HCT116 (cell line): ENCODE measurements around the gene ADAMTS19. TPM values are rescaled to one million over a fixed set of nuclear protein-coding genes. Genes with fewer than 3 reads are reported as not detected.

ENCODE experiments used
- ATAC-seq: fragments of 200-7000 bp; cut with Tn5 transposase; 2 replicates; pipeline ENCODE4 v1.9.1; 2020; ENCODE audit warnings: mild to moderate bottlenecking, moderate library complexity
- BruUV-seq: library from RNA; stranded (reverse); fragments of 400-500 nt; replicated peaks from 2 replicates; lab custom pipeline; 2021; lab: Mats Ljungman, UMichigan
- CTCF ChIA-PET: fragments of 300-600 bp; sonication (Branson Sonifier 250); formaldehyde crosslinking; loops from one replicate; lab custom pipeline; 2021; ENCODE audit warnings: antibody characterized with exemption; lab: Charles Lee
- POLR2A ChIA-PET: fragments of 300-600, 350-600 bp; sonication (Branson Sonifier 250); formaldehyde crosslinking; loops from one replicate; lab custom pipeline; 2021; ENCODE audit warnings: antibody characterized with exemption; lab: Charles Lee
- RAD21 ChIA-PET, 2 experiments: fragments of 300-600 bp; sonication (Branson Sonifier 250); formaldehyde crosslinking; loops; one replicate each; lab custom pipeline; 2023; ENCODE audit warnings: low total read pairs in 2 of 2; ENCODE audit not compliant: uncharacterized antibody in 2 of 2, unreplicated experiment in 2 of 2, low non-redundant PET in 1 of 2; lab: Charles Lee
- DNase-seq: peaks from one replicate; pipeline ENCODE4 v3.0.0-alpha.2; 2010; ENCODE audit warnings: low read depth, low spot score
- H2AFZ ChIP-seq: fragments of 200-600 bp; shearing (Covaris generic), sonication (generic); 2 replicates; pipeline ENCODE4 v1.6.1; 2017; ENCODE audit warnings: low read depth, mixed run types, mixed read lengths, antibody characterized with exemption, low read length; ENCODE audit not compliant: poor library complexity, severe bottlenecking
- H3K27ac ChIP-seq: 2 replicates; pipeline ENCODE4 v1.5.1; 2012; ENCODE audit warnings: low read depth, low read length
- H3K27me3 ChIP-seq: fragments of 200-600 bp; sonication (generic); 2 replicates; pipeline ENCODE4 v1.6.1; 2016; ENCODE audit warnings: mixed run types, low read length, mixed read lengths; ENCODE audit not compliant: insufficient read depth
- H3K36me3 ChIP-seq, 2 experiments: fragments of 200-500 bp in 1 of 2; fragments of 200-600 bp in 1 of 2; sonication (Bioruptor generic) in 1 of 2; sonication (generic) in 1 of 2; 2 replicates each; pipeline versions ENCODE4 v1.5.1 to v1.6.1; 2014 to 2016; ENCODE audit warnings: low read length in 2 of 2, inconsistent platforms in 1 of 2, mixed read lengths in 1 of 2, mixed run types in 1 of 2; ENCODE audit not compliant: insufficient read depth in 2 of 2, control insufficient read depth in 1 of 2
- H3K4me1 ChIP-seq, 2 experiments: fragments of 200-600 bp in 1 of 2; sonication (generic) in 1 of 2; 2 replicates each; pipeline versions ENCODE4 v1.5.1 to v1.6.1; 2012 to 2017; ENCODE audit warnings: low read length in 2 of 2, inconsistent platforms in 1 of 2, mild to moderate bottlenecking in 1 of 2, mixed read lengths in 1 of 2, mixed run types in 1 of 2, moderate library complexity in 1 of 2; ENCODE audit not compliant: insufficient read depth in 2 of 2, control insufficient read depth in 1 of 2
- H3K4me2 ChIP-seq: fragments of 200-600 bp; sonication (generic); 2 replicates; pipeline ENCODE4 v1.6.1; 2017; ENCODE audit warnings: mixed run types, low read length, mixed read lengths
- H3K4me3 ChIP-seq, 2 experiments: fragments of 200-600 bp in 1 of 2; sonication (generic) in 1 of 2; replicated peaks in 1 of 2; 2 replicates each; pipeline ENCODE4 v1.5.1; 2011 to 2016; ENCODE audit warnings: low read length in 2 of 2, control low read depth in 1 of 2, low read depth in 1 of 2, mild to moderate bottlenecking in 1 of 2, mixed read lengths in 1 of 2, mixed run types in 1 of 2
- H3K79me2 ChIP-seq: fragments of 200-600 bp; sonication (generic); 2 replicates; pipeline ENCODE4 v1.6.1; 2017; ENCODE audit warnings: mild to moderate bottlenecking, mixed run types, low read length, moderate library complexity, mixed read lengths; ENCODE audit not compliant: insufficient read depth
- H3K9ac ChIP-seq: fragments of 200-600 bp; sonication (generic); 2 replicates; pipeline ENCODE4 v1.6.1; 2016; ENCODE audit warnings: low read length, mixed read lengths
- H3K9me2 ChIP-seq: fragments of 200-600 bp; sonication (generic), shearing (Covaris generic); 2 replicates; pipeline ENCODE4 v1.6.1; 2017; ENCODE audit warnings: mixed run types, mild to moderate bottlenecking, moderate library complexity; ENCODE audit not compliant: insufficient read depth
- H3K9me3 ChIP-seq, 2 experiments: fragments of 200-500 bp in 1 of 2; fragments of 200-600 bp in 1 of 2; sonication (Bioruptor generic) in 1 of 2; sonication (generic) in 1 of 2; 2 replicates each; pipeline ENCODE4 v1.6.1; 2014 to 2017; ENCODE audit warnings: low read length in 2 of 2, mixed read lengths in 2 of 2, inconsistent platforms in 1 of 2, low read depth in 1 of 2, mild to moderate bottlenecking in 1 of 2, mixed run types in 1 of 2, moderate library complexity in 1 of 2; ENCODE audit not compliant: control insufficient read depth in 1 of 2, insufficient read depth in 1 of 2
- H4K20me1 ChIP-seq: fragments of 200-600 bp; sonication (generic), shearing (Covaris generic); 2 replicates; pipeline ENCODE4 v1.6.1; 2017; ENCODE audit warnings: mixed run types, mild to moderate bottlenecking, moderate library complexity; ENCODE audit not compliant: insufficient read depth
- ATF3 ChIP-seq: IDR thresholded peaks from 2 replicates; pipeline ENCODE4 v1.6.1; 2012
- CEBPB ChIP-seq: IDR thresholded peaks from 2 replicates; pipeline ENCODE4 v1.6.1; 2012; ENCODE audit warnings: low read depth
- FOSL1 ChIP-seq: IDR thresholded peaks from 2 replicates; pipeline ENCODE4 v1.6.1; 2012; ENCODE audit warnings: low read depth
- POLR2AphosphoS5 ChIP-seq: IDR thresholded peaks from 2 replicates; pipeline ENCODE4 v1.6.1; 2011; ENCODE audit warnings: mild to moderate bottlenecking, low read depth, low read length, moderate library complexity
- RAD21 ChIP-seq: IDR thresholded peaks from 2 replicates; pipeline ENCODE4 v1.6.1; 2012; ENCODE audit warnings: low read depth, mild to moderate bottlenecking
- REST ChIP-seq: IDR thresholded peaks from 2 replicates; pipeline ENCODE4 v1.6.1; 2012; ENCODE audit warnings: low read depth
- ZNF274 ChIP-seq: fragments of 200-500 bp; sonication (Bioruptor generic); IDR thresholded peaks from 2 replicates; pipeline ENCODE4 v1.6.1; 2014; ENCODE audit warnings: mild to moderate bottlenecking, low read depth, low read length, inconsistent platforms
- intact Hi-C: fragments of 100-400 bp; cut with micrococcal nuclease; formaldehyde crosslinking; loops from 2 replicates; pipeline ENCODE4 v1.10.0; 2022
- total RNA-seq: library from RNA; stranded (reverse); gene quantifications from one replicate; pipeline ENCODE4 v1.2.1, GENCODE V29; 2021; ENCODE audit not compliant: unreplicated experiment

The ADAMTS19 gene
- total RNA-seq, 1 experiment from 2014 or later, result not detected

GRCh38 chr5:129601576-129601975 lies 141.5 kb downstream of the ADAMTS19 start:
- H3K9ac ChIP-seq, result no peak overlapping the region

More at GRCh38 chr5:129601576-129601975, 141.5 kb downstream of the ADAMTS19 start:
- ChIA-PET RAD21 (no interaction called here), POLR2A (no interaction called here), CTCF (no interaction called here)
- Histone ChIP-seq H4K20me1 (no peaks in the 10 kb centered on the region), H3K27ac (no peak overlapping the region), H3K9me3 (no peaks in the 10 kb centered on the region), H3K4me1 (no peaks in the 10 kb centered on the region), H3K4me3 (no peak overlapping the region), H3K27me3 (no peaks in the 10 kb centered on the region), H3K79me2 (no peaks in the 10 kb centered on the region), H3K4me2 (no peak overlapping the region), H2AFZ (no peak overlapping the region), H3K36me3 (no peaks in the 10 kb centered on the region), H3K9me2 (no peaks in the 10 kb centered on the region)
- no TSS peak for BruUV-seq
- TF ChIP-seq REST, result no peak
- no peak for TF ChIP-seq CEBPB
- TF ChIP-seq ZNF274, result no peak
- TF ChIP-seq FOSL1, result no peak
- TF ChIP-seq RAD21, result no peak
- no peak for TF ChIP-seq POLR2AphosphoS5
- no peak for TF ChIP-seq ATF3
- no peak for ATAC-seq
- intact Hi-C loops, result no loop called here
- DNase-seq, result no peak
